HCT116 (cell line): ENCODE data around the gene CMIP. TPM values are rescaled to one million over a fixed set of nuclear protein-coding genes. Genes with fewer than 3 reads are reported as not detected.
A peak's percentile ranks its signal among the peaks of the same experiment; 100 is the strongest.

Experiments
- ATAC-seq: fragments of 200-7000 bp; cut with Tn5 transposase; 2 replicates; pipeline ENCODE4 v1.9.1; 2020; ENCODE audit warnings: mild to moderate bottlenecking, moderate library complexity
- BruUV-seq: library from RNA; stranded (reverse); fragments of 400-500 nt; replicated peaks from 2 replicates; lab custom pipeline; 2021; lab: Mats Ljungman, UMichigan
- CTCF ChIA-PET: fragments of 300-600 bp; sonication (Branson Sonifier 250); formaldehyde crosslinking; loops from one replicate; lab custom pipeline; 2021; ENCODE audit warnings: antibody characterized with exemption; lab: Charles Lee
- POLR2A ChIA-PET: fragments of 300-600, 350-600 bp; sonication (Branson Sonifier 250); formaldehyde crosslinking; loops from one replicate; lab custom pipeline; 2021; ENCODE audit warnings: antibody characterized with exemption; lab: Charles Lee
- RAD21 ChIA-PET, 2 experiments: fragments of 300-600 bp; sonication (Branson Sonifier 250); formaldehyde crosslinking; loops; one replicate each; lab custom pipeline; 2023; ENCODE audit warnings: low total read pairs in 2 of 2; ENCODE audit not compliant: uncharacterized antibody in 2 of 2, unreplicated experiment in 2 of 2, low non-redundant PET in 1 of 2; lab: Charles Lee
- DNase-seq: peaks from one replicate; pipeline ENCODE4 v3.0.0-alpha.2; 2010; ENCODE audit warnings: low read depth, low spot score
- H2AFZ ChIP-seq: fragments of 200-600 bp; shearing (Covaris generic), sonication (generic); 2 replicates; pipeline ENCODE4 v1.6.1; 2017; ENCODE audit warnings: low read depth, mixed run types, mixed read lengths, antibody characterized with exemption, low read length; ENCODE audit not compliant: poor library complexity, severe bottlenecking
- H3K27ac ChIP-seq: 2 replicates; pipeline ENCODE4 v1.5.1; 2012; ENCODE audit warnings: low read depth, low read length
- H3K27me3 ChIP-seq: fragments of 200-600 bp; sonication (generic); 2 replicates; pipeline ENCODE4 v1.6.1; 2016; ENCODE audit warnings: mixed run types, low read length, mixed read lengths; ENCODE audit not compliant: insufficient read depth
- H3K36me3 ChIP-seq, 2 experiments: fragments of 200-500 bp in 1 of 2; fragments of 200-600 bp in 1 of 2; sonication (Bioruptor generic) in 1 of 2; sonication (generic) in 1 of 2; 2 replicates each; pipeline versions ENCODE4 v1.5.1 to v1.6.1; 2014 to 2016; ENCODE audit warnings: low read length in 2 of 2, inconsistent platforms in 1 of 2, mixed read lengths in 1 of 2, mixed run types in 1 of 2; ENCODE audit not compliant: insufficient read depth in 2 of 2, control insufficient read depth in 1 of 2
- H3K4me1 ChIP-seq, 2 experiments: fragments of 200-600 bp in 1 of 2; sonication (generic) in 1 of 2; 2 replicates each; pipeline versions ENCODE4 v1.5.1 to v1.6.1; 2012 to 2017; ENCODE audit warnings: low read length in 2 of 2, inconsistent platforms in 1 of 2, mild to moderate bottlenecking in 1 of 2, mixed read lengths in 1 of 2, mixed run types in 1 of 2, moderate library complexity in 1 of 2; ENCODE audit not compliant: insufficient read depth in 2 of 2, control insufficient read depth in 1 of 2
- H3K4me2 ChIP-seq: fragments of 200-600 bp; sonication (generic); 2 replicates; pipeline ENCODE4 v1.6.1; 2017; ENCODE audit warnings: mixed run types, low read length, mixed read lengths
- H3K4me3 ChIP-seq, 2 experiments: fragments of 200-600 bp in 1 of 2; sonication (generic) in 1 of 2; replicated peaks in 1 of 2; 2 replicates each; pipeline ENCODE4 v1.5.1; 2011 to 2016; ENCODE audit warnings: low read length in 2 of 2, control low read depth in 1 of 2, low read depth in 1 of 2, mild to moderate bottlenecking in 1 of 2, mixed read lengths in 1 of 2, mixed run types in 1 of 2
- H3K79me2 ChIP-seq: fragments of 200-600 bp; sonication (generic); 2 replicates; pipeline ENCODE4 v1.6.1; 2017; ENCODE audit warnings: mild to moderate bottlenecking, mixed run types, low read length, moderate library complexity, mixed read lengths; ENCODE audit not compliant: insufficient read depth
- H3K9ac ChIP-seq: fragments of 200-600 bp; sonication (generic); 2 replicates; pipeline ENCODE4 v1.6.1; 2016; ENCODE audit warnings: low read length, mixed read lengths
- H3K9me2 ChIP-seq: fragments of 200-600 bp; sonication (generic), shearing (Covaris generic); 2 replicates; pipeline ENCODE4 v1.6.1; 2017; ENCODE audit warnings: mixed run types, mild to moderate bottlenecking, moderate library complexity; ENCODE audit not compliant: insufficient read depth
- H3K9me3 ChIP-seq, 2 experiments: fragments of 200-500 bp in 1 of 2; fragments of 200-600 bp in 1 of 2; sonication (Bioruptor generic) in 1 of 2; sonication (generic) in 1 of 2; 2 replicates each; pipeline ENCODE4 v1.6.1; 2014 to 2017; ENCODE audit warnings: low read length in 2 of 2, mixed read lengths in 2 of 2, inconsistent platforms in 1 of 2, low read depth in 1 of 2, mild to moderate bottlenecking in 1 of 2, mixed run types in 1 of 2, moderate library complexity in 1 of 2; ENCODE audit not compliant: control insufficient read depth in 1 of 2, insufficient read depth in 1 of 2
- H4K20me1 ChIP-seq: fragments of 200-600 bp; sonication (generic), shearing (Covaris generic); 2 replicates; pipeline ENCODE4 v1.6.1; 2017; ENCODE audit warnings: mixed run types, mild to moderate bottlenecking, moderate library complexity; ENCODE audit not compliant: insufficient read depth
- CBX3 ChIP-seq: IDR thresholded peaks from 2 replicates; pipeline ENCODE4 v1.6.1; 2012; ENCODE audit warnings: low read depth
- CEBPB ChIP-seq: IDR thresholded peaks from 2 replicates; pipeline ENCODE4 v1.6.1; 2012; ENCODE audit warnings: low read depth
- EGR1 ChIP-seq: IDR thresholded peaks from 2 replicates; pipeline ENCODE4 v1.6.1; 2012; ENCODE audit warnings: low read depth
- FOSL1 ChIP-seq: IDR thresholded peaks from 2 replicates; pipeline ENCODE4 v1.6.1; 2012; ENCODE audit warnings: low read depth
- JUND ChIP-seq: IDR thresholded peaks from 2 replicates; pipeline ENCODE4 v1.6.1; 2012
- POLR2AphosphoS5 ChIP-seq: IDR thresholded peaks from 2 replicates; pipeline ENCODE4 v1.6.1; 2011; ENCODE audit warnings: mild to moderate bottlenecking, low read depth, low read length, moderate library complexity
- SIN3A ChIP-seq: IDR thresholded peaks from 2 replicates; pipeline ENCODE4 v1.6.1; 2012; ENCODE audit warnings: low read depth
- SP1 ChIP-seq: IDR thresholded peaks from 2 replicates; pipeline ENCODE4 v1.6.1; 2012; ENCODE audit warnings: low read depth
- SRF ChIP-seq: IDR thresholded peaks from 2 replicates; pipeline ENCODE4 v1.6.1; 2012; ENCODE audit warnings: low read depth
- TCF7L2 ChIP-seq: IDR thresholded peaks from 2 replicates; pipeline ENCODE4 v1.7.0; 2011; ENCODE audit warnings: borderline replicate concordance, inconsistent platforms; ENCODE audit not compliant: insufficient read depth, insufficient read length; ENCODE audit errors: extremely low read depth
- YY1 ChIP-seq: IDR thresholded peaks from 2 replicates; pipeline ENCODE4 v1.6.1; 2011; ENCODE audit warnings: low read length, low read depth, moderate library complexity, mild to moderate bottlenecking; ENCODE audit not compliant: insufficient replicate concordance; ENCODE audit errors: extremely low read depth
- ZFX ChIP-seq: fragments of 450-650 bp; IDR thresholded peaks from 2 replicates; pipeline ENCODE4 v1.6.1; 2017
- intact Hi-C: fragments of 100-400 bp; cut with micrococcal nuclease; formaldehyde crosslinking; loops from 2 replicates; pipeline ENCODE4 v1.10.0; 2022
- total RNA-seq: library from RNA; stranded (reverse); gene quantifications from one replicate; pipeline ENCODE4 v1.2.1, GENCODE V29; 2021; ENCODE audit not compliant: unreplicated experiment
- TF ChIP-seq, protein P1 (sequence below): IDR thresholded peaks from 2 replicates; pipeline ENCODE4 v1.6.1; 2012; ENCODE audit warnings: low read depth
- TF ChIP-seq, protein P2 (sequence below): IDR thresholded peaks from 2 replicates; pipeline ENCODE4 v1.6.1; 2011; ENCODE audit warnings: mild to moderate bottlenecking, low read length, moderate library complexity; ENCODE audit not compliant: insufficient replicate concordance; ENCODE audit errors: extremely low read depth
- TF ChIP-seq, protein P3 (sequence below): IDR thresholded peaks from 2 replicates; pipeline ENCODE4 v1.6.1; 2012

CMIP gene
- total RNA-seq, 1 experiment from 2014 or later, result 64.6 TPM

DNA sequence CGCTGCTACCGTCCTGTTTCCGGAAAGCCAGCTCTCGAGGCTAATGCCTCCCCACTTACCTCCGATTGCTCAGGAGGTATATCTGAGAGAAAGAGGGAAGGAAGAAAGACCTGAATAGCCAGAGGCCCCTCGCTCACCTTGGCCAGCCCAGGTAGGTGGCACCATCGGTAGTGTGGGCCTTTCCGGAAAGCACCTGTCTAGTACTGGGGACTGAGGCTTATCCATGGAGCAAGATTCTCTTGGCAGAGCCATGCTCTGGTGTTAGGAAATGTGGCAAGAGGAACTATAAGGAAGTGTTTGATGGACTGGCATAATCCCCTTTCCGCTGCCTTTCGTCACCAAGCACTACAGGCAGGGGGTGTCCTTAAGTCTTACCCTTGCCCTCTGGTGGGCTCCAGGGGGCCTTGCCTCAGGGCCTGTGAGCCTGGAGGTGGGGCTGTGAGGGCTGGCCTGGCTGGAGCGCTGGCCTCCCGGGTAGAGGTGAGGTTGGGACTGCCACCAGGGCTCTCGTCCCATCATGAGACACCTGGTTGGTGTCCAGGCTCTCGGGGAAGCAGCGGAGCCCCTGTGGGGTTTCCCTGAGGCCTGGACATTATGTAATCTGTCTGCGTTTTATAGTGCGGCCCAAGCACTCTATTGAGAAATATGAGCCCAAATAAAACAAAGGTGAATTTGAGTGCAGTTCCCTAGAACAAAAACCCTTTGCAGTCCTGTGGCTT lies 2.9 kb downstream of the CMIP start:
- ChIA-PET CTCF (no interaction called here), POLR2A (no interaction called here), RAD21 (no interaction called here)
- Histone ChIP-seq H3K4me3 (no peak overlapping the region), H2AFZ (no peak overlapping the region), H3K27ac (no peak overlapping the region), H3K9me3 (no peaks in the 10 kb centered on the region), H4K20me1 (peaks cover 24% of the 10 kb centered on the region; the same call in 1 of the 2 replicates), H3K9ac (peak overlapping the region; percentile 92), H3K9me2 (no peaks in the 10 kb centered on the region), H3K4me2 (peak overlapping the region; percentile 83), H3K27me3 (no peaks in the 10 kb centered on the region), H3K4me1 (peaks cover 18 to 77% of the 10 kb centered on the region in 2 experiments; a peak in 3 of 4 replicates), H3K36me3 (peaks cover 0 to 13% of the 10 kb centered on the region in 2 experiments; a peak in 1 of 4 replicates), H3K79me2 (peaks cover 74% of the 10 kb centered on the region)
- ATAC-seq (no peak), DNase-seq (no peak)
- TF ChIP-seq, protein P1, sequence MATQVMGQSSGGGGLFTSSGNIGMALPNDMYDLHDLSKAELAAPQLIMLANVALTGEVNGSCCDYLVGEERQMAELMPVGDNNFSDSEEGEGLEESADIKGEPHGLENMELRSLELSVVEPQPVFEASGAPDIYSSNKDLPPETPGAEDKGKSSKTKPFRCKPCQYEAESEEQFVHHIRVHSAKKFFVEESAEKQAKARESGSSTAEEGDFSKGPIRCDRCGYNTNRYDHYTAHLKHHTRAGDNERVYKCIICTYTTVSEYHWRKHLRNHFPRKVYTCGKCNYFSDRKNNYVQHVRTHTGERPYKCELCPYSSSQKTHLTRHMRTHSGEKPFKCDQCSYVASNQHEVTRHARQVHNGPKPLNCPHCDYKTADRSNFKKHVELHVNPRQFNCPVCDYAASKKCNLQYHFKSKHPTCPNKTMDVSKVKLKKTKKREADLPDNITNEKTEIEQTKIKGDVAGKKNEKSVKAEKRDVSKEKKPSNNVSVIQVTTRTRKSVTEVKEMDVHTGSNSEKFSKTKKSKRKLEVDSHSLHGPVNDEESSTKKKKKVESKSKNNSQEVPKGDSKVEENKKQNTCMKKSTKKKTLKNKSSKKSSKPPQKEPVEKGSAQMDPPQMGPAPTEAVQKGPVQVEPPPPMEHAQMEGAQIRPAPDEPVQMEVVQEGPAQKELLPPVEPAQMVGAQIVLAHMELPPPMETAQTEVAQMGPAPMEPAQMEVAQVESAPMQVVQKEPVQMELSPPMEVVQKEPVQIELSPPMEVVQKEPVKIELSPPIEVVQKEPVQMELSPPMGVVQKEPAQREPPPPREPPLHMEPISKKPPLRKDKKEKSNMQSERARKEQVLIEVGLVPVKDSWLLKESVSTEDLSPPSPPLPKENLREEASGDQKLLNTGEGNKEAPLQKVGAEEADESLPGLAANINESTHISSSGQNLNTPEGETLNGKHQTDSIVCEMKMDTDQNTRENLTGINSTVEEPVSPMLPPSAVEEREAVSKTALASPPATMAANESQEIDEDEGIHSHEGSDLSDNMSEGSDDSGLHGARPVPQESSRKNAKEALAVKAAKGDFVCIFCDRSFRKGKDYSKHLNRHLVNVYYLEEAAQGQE, result no peak
- TF ChIP-seq EGR1, result no peak
- no peak for TF ChIP-seq SP1
- TF ChIP-seq, protein P2, sequence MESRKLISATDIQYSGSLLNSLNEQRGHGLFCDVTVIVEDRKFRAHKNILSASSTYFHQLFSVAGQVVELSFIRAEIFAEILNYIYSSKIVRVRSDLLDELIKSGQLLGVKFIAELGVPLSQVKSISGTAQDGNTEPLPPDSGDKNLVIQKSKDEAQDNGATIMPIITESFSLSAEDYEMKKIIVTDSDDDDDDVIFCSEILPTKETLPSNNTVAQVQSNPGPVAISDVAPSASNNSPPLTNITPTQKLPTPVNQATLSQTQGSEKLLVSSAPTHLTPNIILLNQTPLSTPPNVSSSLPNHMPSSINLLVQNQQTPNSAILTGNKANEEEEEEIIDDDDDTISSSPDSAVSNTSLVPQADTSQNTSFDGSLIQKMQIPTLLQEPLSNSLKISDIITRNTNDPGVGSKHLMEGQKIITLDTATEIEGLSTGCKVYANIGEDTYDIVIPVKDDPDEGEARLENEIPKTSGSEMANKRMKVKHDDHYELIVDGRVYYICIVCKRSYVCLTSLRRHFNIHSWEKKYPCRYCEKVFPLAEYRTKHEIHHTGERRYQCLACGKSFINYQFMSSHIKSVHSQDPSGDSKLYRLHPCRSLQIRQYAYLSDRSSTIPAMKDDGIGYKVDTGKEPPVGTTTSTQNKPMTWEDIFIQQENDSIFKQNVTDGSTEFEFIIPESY, result no peak
- TF ChIP-seq, protein P3, sequence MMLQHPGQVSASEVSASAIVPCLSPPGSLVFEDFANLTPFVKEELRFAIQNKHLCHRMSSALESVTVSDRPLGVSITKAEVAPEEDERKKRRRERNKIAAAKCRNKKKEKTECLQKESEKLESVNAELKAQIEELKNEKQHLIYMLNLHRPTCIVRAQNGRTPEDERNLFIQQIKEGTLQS, result no peak
- TF ChIP-seq POLR2AphosphoS5, result no peak
- TF ChIP-seq SIN3A, result no peak
- no peak for TF ChIP-seq SRF
- TF ChIP-seq JUND, result no peak
- TF ChIP-seq CBX3, result no peak
- no peak for TF ChIP-seq CEBPB
- TF ChIP-seq ZFX, result no peak
- no peak for TF ChIP-seq YY1
- no peak for TF ChIP-seq FOSL1
- no peak for TF ChIP-seq TCF7L2
- intact Hi-C loops, result no loop called here
- no TSS peak for BruUV-seq
